Measurements from ENCODE around the gene RALGPS2.

RALGPS2 gene

GRCh38 chr1:178857126-178857525, 132.1 kb downstream of the RALGPS2 start:
- Histone ChIP-seq H3K9me3 (ENCODE audit: control insufficient read depth, low read length) (no peaks in the 10 kb centered on the region), H3K4me1 (ENCODE audit: control insufficient read depth, insufficient read depth, low read length, poor library complexity, severe bottlenecking) (no peaks in the 10 kb centered on the region), H3K36me3 (ENCODE audit: control insufficient read depth, insufficient read depth, low read length) (no peaks in the 10 kb centered on the region), H3K4me3 (ENCODE audit: extremely low read depth, insufficient read depth, low read length, poor library complexity, severe bottlenecking) (no peak overlapping the region), H3K27ac (ENCODE audit: low read depth, low read length, severe bottlenecking) (no peak overlapping the region)
- no CpG with 5 or more reads among the region's 2 CpGs for WGBS, 2 experiments (ENCODE audit: insufficient coverage in 2 of 2)

- Histone ChIP-seq H3K4me3 (ENCODE audit: extremely low read depth, insufficient read depth, low read length, poor library complexity, severe bottlenecking) (no peak overlapping the region), H3K27ac (ENCODE audit: low read depth, low read length, severe bottlenecking) (no peak overlapping the region), H3K4me1 (ENCODE audit: control insufficient read depth, insufficient read depth, low read length, poor library complexity, severe bottlenecking) (peaks cover 7% of the 10 kb centered on the region), H3K9me3 (ENCODE audit: control insufficient read depth, low read length) (no peaks in the 10 kb centered on the region), H3K36me3 (ENCODE audit: control insufficient read depth, insufficient read depth, low read length) (no peaks in the 10 kb centered on the region)
- WGBS, 2 experiments (ENCODE audit: insufficient coverage in 2 of 2): 100% methylated on average over 1 of the region's 3 CpGs
These were observed 137.4 kb downstream of the RALGPS2 start for GRCh38 chr1:178862416-178862815.

GRCh38 chr1:178862864-178863263, 137.8 kb downstream of the RALGPS2 start:
- no peak overlapping the region for H3K4me3 ChIP-seq (ENCODE audit: extremely low read depth, insufficient read depth, low read length, poor library complexity, severe bottlenecking)
- no peak overlapping the region for H3K27ac ChIP-seq (ENCODE audit: low read depth, low read length, severe bottlenecking)
- H3K4me1 ChIP-seq (ENCODE audit: control insufficient read depth, insufficient read depth, low read length, poor library complexity, severe bottlenecking): peaks cover 7% of the 10 kb centered on the region
- no peaks in the 10 kb centered on the region for H3K36me3 ChIP-seq (ENCODE audit: control insufficient read depth, insufficient read depth, low read length)
- H3K9me3 ChIP-seq (ENCODE audit: control insufficient read depth, low read length): no peaks in the 10 kb centered on the region

- 60 to 93% methylated on average over 1 to 3 of the region's 6 CpGs for WGBS, 2 experiments (ENCODE audit: insufficient coverage in 2 of 2)
- H3K27ac ChIP-seq (ENCODE audit: low read depth, low read length, severe bottlenecking): no peak overlapping the region
- H3K4me3 ChIP-seq (ENCODE audit: extremely low read depth, insufficient read depth, low read length, poor library complexity, severe bottlenecking): no peak overlapping the region
These were observed 139.3 kb downstream of the RALGPS2 start for GRCh38 chr1:178864326-178864725.

GRCh38 chr1:178867670-178868069, 142.6 kb downstream of the RALGPS2 start:
- Histone ChIP-seq H3K36me3 (ENCODE audit: control insufficient read depth, insufficient read depth, low read length) (no peaks in the 10 kb centered on the region), H3K27ac (ENCODE audit: low read depth, low read length, severe bottlenecking) (no peak overlapping the region), H3K4me3 (ENCODE audit: extremely low read depth, insufficient read depth, low read length, poor library complexity, severe bottlenecking) (no peak overlapping the region), H3K9me3 (ENCODE audit: control insufficient read depth, low read length) (no peaks in the 10 kb centered on the region), H3K4me1 (ENCODE audit: control insufficient read depth, insufficient read depth, low read length, poor library complexity, severe bottlenecking) (peaks cover 16% of the 10 kb centered on the region)
- no CpG with 5 or more reads among the region's 5 CpGs for WGBS, 2 experiments (ENCODE audit: insufficient coverage in 2 of 2)

More at GRCh38 chr1:178864326-178864725, 139.3 kb downstream of the RALGPS2 start:
- no peaks in the 10 kb centered on the region for H3K9me3 ChIP-seq (ENCODE audit: control insufficient read depth, low read length)
- peaks cover 7% of the 10 kb centered on the region for H3K4me1 ChIP-seq (ENCODE audit: control insufficient read depth, insufficient read depth, low read length, poor library complexity, severe bottlenecking)
- H3K36me3 ChIP-seq (ENCODE audit: control insufficient read depth, insufficient read depth, low read length): no peaks in the 10 kb centered on the region

- no peak overlapping the region for H3K27ac ChIP-seq (ENCODE audit: low read depth, low read length, severe bottlenecking)
These were observed 143.7 kb downstream of the RALGPS2 start for GRCh38 chr1:178868706-178869105.

GRCh38 chr1:178869119-178869697, 144.2 kb downstream of the RALGPS2 start:
- Histone ChIP-seq H3K27ac (ENCODE audit: low read depth, low read length, severe bottlenecking) (no peak overlapping the region), H3K4me1 (ENCODE audit: control insufficient read depth, insufficient read depth, low read length, poor library complexity, severe bottlenecking) (peaks cover 14% of the 10 kb centered on the region), H3K36me3 (ENCODE audit: control insufficient read depth, insufficient read depth, low read length) (no peaks in the 10 kb centered on the region), H3K9me3 (ENCODE audit: control insufficient read depth, low read length) (no peaks in the 10 kb centered on the region), H3K4me3 (ENCODE audit: extremely low read depth, insufficient read depth, low read length, poor library complexity, severe bottlenecking) (no peak overlapping the region)
- WGBS, 2 experiments (ENCODE audit: insufficient coverage in 2 of 2): 25 to 50% methylated on average over 1 to 2 of the region's 3 CpGs

More at GRCh38 chr1:178868706-178869105, 143.7 kb downstream of the RALGPS2 start:
- Histone ChIP-seq H3K36me3 (ENCODE audit: control insufficient read depth, insufficient read depth, low read length) (no peaks in the 10 kb centered on the region), H3K9me3 (ENCODE audit: control insufficient read depth, low read length) (no peaks in the 10 kb centered on the region), H3K4me3 (ENCODE audit: extremely low read depth, insufficient read depth, low read length, poor library complexity, severe bottlenecking) (no peak overlapping the region), H3K4me1 (ENCODE audit: control insufficient read depth, insufficient read depth, low read length, poor library complexity, severe bottlenecking) (peaks cover 16% of the 10 kb centered on the region)
- no CpG with 5 or more reads among the region's 1 CpG for WGBS, 2 experiments (ENCODE audit: insufficient coverage in 2 of 2)

GRCh38 chr1:178870221-178870620, 145.2 kb downstream of the RALGPS2 start:
- no CpG with 5 or more reads among the region's 1 CpG for WGBS, 2 experiments (ENCODE audit: insufficient coverage in 2 of 2)
- Histone ChIP-seq H3K27ac (ENCODE audit: low read depth, low read length, severe bottlenecking) (no peak overlapping the region), H3K4me1 (ENCODE audit: control insufficient read depth, insufficient read depth, low read length, poor library complexity, severe bottlenecking) (peaks cover 9% of the 10 kb centered on the region)

GRCh38 chr1:178870944-178871343, 145.9 kb downstream of the RALGPS2 start, which contains the start of gene ANGPTL1:
ANGPTL1 (minus strand) TSS chr1:178871077; CDS start chr1:178865776, 5,301 bp downstream.
- no peak within 1 kb of the TSS for H3K27ac ChIP-seq (ENCODE audit: low read depth, low read length, severe bottlenecking)
- H3K4me3 ChIP-seq (ENCODE audit: extremely low read depth, insufficient read depth, low read length, poor library complexity, severe bottlenecking): no peak within 1 kb of the TSS

More at GRCh38 chr1:178870221-178870620, 145.2 kb downstream of the RALGPS2 start:
- no peaks in the 10 kb centered on the region for H3K36me3 ChIP-seq (ENCODE audit: control insufficient read depth, insufficient read depth, low read length)
- H3K4me3 ChIP-seq (ENCODE audit: extremely low read depth, insufficient read depth, low read length, poor library complexity, severe bottlenecking): no peak overlapping the region
- no peaks in the 10 kb centered on the region for H3K9me3 ChIP-seq (ENCODE audit: control insufficient read depth, low read length)

GRCh38 chr1:178871551-178872320, 146.7 kb downstream of the RALGPS2 start:
- Histone ChIP-seq H3K4me3 (ENCODE audit: extremely low read depth, insufficient read depth, low read length, poor library complexity, severe bottlenecking) (no peak overlapping the region), H3K36me3 (ENCODE audit: control insufficient read depth, insufficient read depth, low read length) (no peaks in the 10 kb centered on the region), H3K9me3 (ENCODE audit: control insufficient read depth, low read length) (no peaks in the 10 kb centered on the region), H3K4me1 (ENCODE audit: control insufficient read depth, insufficient read depth, low read length, poor library complexity, severe bottlenecking) (peaks cover 9% of the 10 kb centered on the region), H3K27ac (ENCODE audit: low read depth, low read length, severe bottlenecking) (no peak overlapping the region)

More at GRCh38 chr1:178870944-178871343, 145.9 kb downstream of the RALGPS2 start, which contains the start of gene ANGPTL1:
- 60 to 82% methylated on average over 2 of the region's 4 CpGs for WGBS, 2 experiments (ENCODE audit: insufficient coverage in 2 of 2)
- Histone ChIP-seq H3K36me3 (ENCODE audit: control insufficient read depth, insufficient read depth, low read length) (no peaks in the 10 kb centered on the region), H3K4me1 (ENCODE audit: control insufficient read depth, insufficient read depth, low read length, poor library complexity, severe bottlenecking) (peaks cover 9% of the 10 kb centered on the region), H3K9me3 (ENCODE audit: control insufficient read depth, low read length) (no peaks in the 10 kb centered on the region)

- Histone ChIP-seq H3K9me3 (ENCODE audit: control insufficient read depth, low read length) (no peaks in the 10 kb centered on the region), H3K4me3 (ENCODE audit: extremely low read depth, insufficient read depth, low read length, poor library complexity, severe bottlenecking) (no peak overlapping the region), H3K4me1 (ENCODE audit: control insufficient read depth, insufficient read depth, low read length, poor library complexity, severe bottlenecking) (peaks cover 9% of the 10 kb centered on the region), H3K36me3 (ENCODE audit: control insufficient read depth, insufficient read depth, low read length) (no peaks in the 10 kb centered on the region), H3K27ac (ENCODE audit: low read depth, low read length, severe bottlenecking) (no peak overlapping the region)
- 100% methylated on average over 1 of the region's 2 CpGs for whole genome bisulfite sequencing, 2 experiments (ENCODE audit: insufficient coverage in 2 of 2)
These were observed 149.9 kb downstream of the RALGPS2 start for GRCh38 chr1:178874966-178875365.

All from mesodermal cell (in vitro differentiated cells).